Measurements from ENCODE around the gene CHIA.

DNA sequence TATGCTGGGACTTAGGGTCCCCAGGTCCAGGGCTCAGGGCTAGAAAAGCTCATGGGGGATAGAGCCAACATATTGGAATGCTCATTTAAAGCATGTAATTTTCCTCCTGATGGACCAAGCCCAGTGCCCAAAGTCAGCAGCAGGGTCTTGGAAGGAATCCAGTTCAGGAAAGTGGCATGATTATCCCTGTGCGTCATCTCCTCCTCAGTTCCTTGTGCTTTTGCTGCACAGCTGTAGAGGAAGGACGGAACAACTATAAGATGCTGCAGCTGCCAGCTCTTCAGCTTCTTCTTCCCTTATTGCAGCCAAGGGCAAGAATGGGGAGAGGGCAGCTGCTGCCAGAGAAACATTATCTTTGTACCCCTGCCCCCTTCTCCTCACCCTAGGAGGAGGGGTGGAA lies 78.5 kb downstream of the CHIA start:
- TF ChIP-seq, protein P1, sequence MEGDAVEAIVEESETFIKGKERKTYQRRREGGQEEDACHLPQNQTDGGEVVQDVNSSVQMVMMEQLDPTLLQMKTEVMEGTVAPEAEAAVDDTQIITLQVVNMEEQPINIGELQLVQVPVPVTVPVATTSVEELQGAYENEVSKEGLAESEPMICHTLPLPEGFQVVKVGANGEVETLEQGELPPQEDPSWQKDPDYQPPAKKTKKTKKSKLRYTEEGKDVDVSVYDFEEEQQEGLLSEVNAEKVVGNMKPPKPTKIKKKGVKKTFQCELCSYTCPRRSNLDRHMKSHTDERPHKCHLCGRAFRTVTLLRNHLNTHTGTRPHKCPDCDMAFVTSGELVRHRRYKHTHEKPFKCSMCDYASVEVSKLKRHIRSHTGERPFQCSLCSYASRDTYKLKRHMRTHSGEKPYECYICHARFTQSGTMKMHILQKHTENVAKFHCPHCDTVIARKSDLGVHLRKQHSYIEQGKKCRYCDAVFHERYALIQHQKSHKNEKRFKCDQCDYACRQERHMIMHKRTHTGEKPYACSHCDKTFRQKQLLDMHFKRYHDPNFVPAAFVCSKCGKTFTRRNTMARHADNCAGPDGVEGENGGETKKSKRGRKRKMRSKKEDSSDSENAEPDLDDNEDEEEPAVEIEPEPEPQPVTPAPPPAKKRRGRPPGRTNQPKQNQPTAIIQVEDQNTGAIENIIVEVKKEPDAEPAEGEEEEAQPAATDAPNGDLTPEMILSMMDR (IDR thresholded peaks at IDR 0.05; ENCODE audit: borderline replicate concordance, extremely low read depth, low read length, poor library complexity, severe bottlenecking), result no peak
- TF ChIP-seq EZH2 (IDR thresholded peaks at IDR 0.05; ENCODE audit: borderline replicate concordance, low read depth, low read length, severe bottlenecking), result no peak
